Body of pancreas (tissue), 4 donors: Measurements from ENCODE around the gene AMPD3. TPM values are rescaled to one million over a fixed set of nuclear protein-coding genes. Genes with fewer than 3 reads are reported as not detected.
A peak's percentile ranks its signal among the peaks of the same experiment; 100 is the strongest.

Experiments used
- ATAC-seq: fragments of 150-250 bp; one replicate; pipeline ENCODE4 v1.9.1; 2016
- DNase-seq, 4 donors: peaks; one replicate each; pipeline ENCODE4 v3.0.0-alpha.2; 2019
- H3K27ac ChIP-seq, 4 donors: fragments of 200-600 bp; sonication (generic); 1 replicate in 3 of 4; 2 replicates in 1 of 4; pipeline versions ENCODE4 v1.5.1 to v1.6.1; 2016 to 2019; ENCODE audit warnings: mild to moderate bottlenecking in 1 of 4, mixed read lengths in 1 of 4, moderate library complexity in 1 of 4
- H3K27me3 ChIP-seq, 2 donors: fragments of 200-600 bp; sonication (generic); one replicate each; pipeline ENCODE4 v1.6.0; 2016; ENCODE audit warnings: mild to moderate bottlenecking in 1 of 2
- H3K36me3 ChIP-seq, 2 donors: fragments of 200-600 bp; sonication (generic); replicated peaks in 1 of 2; 2 replicates each; pipeline ENCODE4 v1.5.1; 2016; ENCODE audit warnings: low read depth in 2 of 2; ENCODE audit not compliant: insufficient read depth in 1 of 2
- H3K4me1 ChIP-seq: fragments of 200-600 bp; sonication (generic); one replicate; pipeline ENCODE4 v1.6.0; 2016
- H3K4me3 ChIP-seq, 2 donors: fragments of 200-600 bp; sonication (generic); 1 replicate in 1 of 2; 2 replicates in 1 of 2; pipeline ENCODE4 v1.5.1; 2016 to 2019
- H3K9me3 ChIP-seq, 3 donors: fragments of 200-600 bp; sonication (generic); 1 replicate in 2 of 3; 2 replicates in 1 of 3; pipeline ENCODE4 v1.5.1; 2016
- POLR2A ChIP-seq, 3 donors: fragments of 450-650 bp; IDR thresholded peaks; one replicate each; pipeline ENCODE4 v1.6.1; 2016; ENCODE audit warnings: antibody characterized with exemption in 3 of 3, mild to moderate bottlenecking in 2 of 3
- WGBS, 2 donors: methylation state at CpG; one replicate each; pipeline ENCODE4 v1.1.5; 2017; 5-methylcytosine and 5-hydroxymethylcytosine counted together
- intact Hi-C: fragments of 100-400 bp; cut with DNase I; formaldehyde crosslinking; loops from one replicate; pipeline ENCODE4 v1.15.1; 2023
- total RNA-seq, 2 donors: library from RNA; depleted of rRNA; stranded (reverse); fragments of >200 nt; gene quantifications; one replicate each; pipeline ENCODE4 v1.1.0, GENCODE V29; 2016
- TF ChIP-seq, protein P1 (sequence below), 7 experiments: fragments of 450-650 bp in 4 of 7; fragments of 200-600 bp in 3 of 7; sonication (generic) in 3 of 7; IDR thresholded peaks; one replicate each; pipeline ENCODE4 v1.5.1; 2016 to 2019; ENCODE audit warnings: antibody characterized with exemption in 7 of 7

The AMPD3 gene
- total RNA-seq, 2 donors from 2014 or later = 3.6 to 9.9 TPM

DNA sequence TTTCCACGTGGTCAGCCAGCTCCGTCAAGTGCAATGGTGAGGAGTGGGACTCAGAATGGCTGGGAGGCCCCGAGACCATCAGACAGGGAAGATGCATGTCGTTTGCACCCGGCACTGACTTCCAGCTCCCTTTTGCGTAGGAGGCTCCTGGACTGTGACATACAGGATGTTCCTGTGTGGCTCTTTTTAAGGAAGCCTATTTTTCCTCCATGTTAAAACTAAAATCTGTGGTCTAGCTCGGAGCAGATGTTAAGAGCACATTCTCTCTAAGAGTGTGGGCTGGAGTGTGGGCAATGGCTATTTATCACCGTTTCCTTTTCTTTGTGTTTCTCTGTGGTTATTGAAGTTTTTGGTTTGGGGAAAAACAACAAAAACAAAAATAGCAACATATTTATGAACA, 40.9 kb upstream of the AMPD3 start:
- no peaks in the 10 kb centered on the region for H3K9me3 ChIP-seq
- H3K4me3 ChIP-seq = no peak overlapping the region
- DNase-seq (peak in 1 of 4 donors; percentile 45), ATAC-seq (no peak)
- H3K36me3 ChIP-seq = no peaks in the 10 kb centered on the region
- intact Hi-C loops = no loop called here
- H3K27ac ChIP-seq = peak overlapping the region in 1 of 4 donors; percentile 14
- WGBS, 2 donors = 48 to 61% methylated on average over 8 of the region's 8 CpGs
- H3K4me1 ChIP-seq = no peaks in the 10 kb centered on the region
- no peaks in the 10 kb centered on the region for H3K27me3 ChIP-seq
- TF ChIP-seq, protein P1, sequence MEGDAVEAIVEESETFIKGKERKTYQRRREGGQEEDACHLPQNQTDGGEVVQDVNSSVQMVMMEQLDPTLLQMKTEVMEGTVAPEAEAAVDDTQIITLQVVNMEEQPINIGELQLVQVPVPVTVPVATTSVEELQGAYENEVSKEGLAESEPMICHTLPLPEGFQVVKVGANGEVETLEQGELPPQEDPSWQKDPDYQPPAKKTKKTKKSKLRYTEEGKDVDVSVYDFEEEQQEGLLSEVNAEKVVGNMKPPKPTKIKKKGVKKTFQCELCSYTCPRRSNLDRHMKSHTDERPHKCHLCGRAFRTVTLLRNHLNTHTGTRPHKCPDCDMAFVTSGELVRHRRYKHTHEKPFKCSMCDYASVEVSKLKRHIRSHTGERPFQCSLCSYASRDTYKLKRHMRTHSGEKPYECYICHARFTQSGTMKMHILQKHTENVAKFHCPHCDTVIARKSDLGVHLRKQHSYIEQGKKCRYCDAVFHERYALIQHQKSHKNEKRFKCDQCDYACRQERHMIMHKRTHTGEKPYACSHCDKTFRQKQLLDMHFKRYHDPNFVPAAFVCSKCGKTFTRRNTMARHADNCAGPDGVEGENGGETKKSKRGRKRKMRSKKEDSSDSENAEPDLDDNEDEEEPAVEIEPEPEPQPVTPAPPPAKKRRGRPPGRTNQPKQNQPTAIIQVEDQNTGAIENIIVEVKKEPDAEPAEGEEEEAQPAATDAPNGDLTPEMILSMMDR (IDR thresholded peaks at IDR 0.05) = no peak
- no peak for TF ChIP-seq POLR2A (IDR thresholded peaks at IDR 0.05)

DNA sequence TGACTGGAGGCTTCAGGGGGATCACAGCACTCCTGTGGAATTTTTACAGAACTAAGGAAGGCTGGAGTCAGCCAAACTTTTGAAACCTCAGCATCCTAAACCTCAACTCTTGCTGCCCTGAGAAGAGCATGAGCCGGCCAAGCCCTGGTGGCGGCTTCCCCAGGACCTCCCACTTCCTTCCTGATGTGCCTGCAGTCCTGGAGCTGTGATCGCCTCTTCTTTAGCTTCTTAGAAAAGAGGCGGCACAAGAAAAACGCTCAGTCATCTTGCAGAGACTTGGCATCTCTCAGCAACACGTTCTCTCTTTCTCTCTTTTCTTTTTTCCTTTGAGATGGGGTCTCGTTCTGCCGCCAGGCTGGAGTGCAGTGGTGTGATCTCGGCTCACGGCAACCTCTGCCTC, 40.4 kb upstream of the AMPD3 start:
- H3K9me3 ChIP-seq = no peaks in the 10 kb centered on the region
- no peaks in the 10 kb centered on the region for H3K4me1 ChIP-seq
- H3K36me3 ChIP-seq = no peaks in the 10 kb centered on the region
- H3K27me3 ChIP-seq = no peaks in the 10 kb centered on the region
- H3K4me3 ChIP-seq = no peak overlapping the region
- intact Hi-C loops = no loop called here
- TF ChIP-seq, protein P1 (IDR thresholded peaks at IDR 0.05) = no peak
- TF ChIP-seq POLR2A (IDR thresholded peaks at IDR 0.05) = no peak
- WGBS, 2 donors = 52 to 65% methylated on average over 10 of the region's 10 CpGs
- peak overlapping the region in 1 of 4 donors; percentile 14 for H3K27ac ChIP-seq
- ATAC-seq = peak; percentile 55
- peak in 2 of 4 donors; percentile 30 to 67 for DNase-seq

DNA sequence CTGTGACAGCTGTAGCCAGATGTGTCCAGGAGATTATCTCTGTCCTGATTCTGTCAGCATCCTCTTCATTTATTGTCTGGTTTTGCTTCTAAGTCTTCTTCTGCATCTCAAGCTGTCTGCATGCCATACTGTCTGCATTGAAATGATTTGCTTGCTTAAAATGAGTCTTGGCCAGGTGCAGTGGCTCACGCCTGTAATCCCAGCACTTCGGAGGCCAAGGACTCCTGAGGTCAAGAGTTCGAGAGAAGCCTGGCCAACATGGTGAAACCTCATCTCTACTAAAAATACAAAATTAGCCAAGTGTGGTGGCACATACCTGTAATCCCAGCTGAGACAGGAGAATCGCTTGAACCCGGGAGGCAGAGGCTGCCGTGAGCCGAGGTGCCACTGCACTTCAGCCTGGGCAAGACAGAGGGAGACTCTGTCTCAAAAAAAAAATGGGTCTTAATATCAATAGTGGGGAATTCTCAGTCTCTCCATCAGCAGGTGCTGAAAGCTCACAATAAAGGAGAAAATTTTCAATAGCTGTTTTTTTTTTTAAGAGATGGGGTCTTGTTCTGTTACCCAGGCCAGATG, 39.2 kb upstream of the AMPD3 start:
- no peaks in the 10 kb centered on the region for H3K4me1 ChIP-seq
- TF ChIP-seq, protein P1 (IDR thresholded peaks at IDR 0.05) = no peak
- no peak for TF ChIP-seq POLR2A (IDR thresholded peaks at IDR 0.05)
- no peaks in the 10 kb centered on the region for H3K27me3 ChIP-seq
- H3K36me3 ChIP-seq = no peaks in the 10 kb centered on the region
- WGBS, 2 donors = 78 to 81% methylated on average over 7 of the region's 7 CpGs
- no peak overlapping the region for H3K4me3 ChIP-seq
- intact Hi-C loops = no loop called here
- DNase-seq (no peak), ATAC-seq (no peak)
- H3K9me3 ChIP-seq = no peaks in the 10 kb centered on the region
- H3K27ac ChIP-seq = no peak overlapping the region

DNA sequence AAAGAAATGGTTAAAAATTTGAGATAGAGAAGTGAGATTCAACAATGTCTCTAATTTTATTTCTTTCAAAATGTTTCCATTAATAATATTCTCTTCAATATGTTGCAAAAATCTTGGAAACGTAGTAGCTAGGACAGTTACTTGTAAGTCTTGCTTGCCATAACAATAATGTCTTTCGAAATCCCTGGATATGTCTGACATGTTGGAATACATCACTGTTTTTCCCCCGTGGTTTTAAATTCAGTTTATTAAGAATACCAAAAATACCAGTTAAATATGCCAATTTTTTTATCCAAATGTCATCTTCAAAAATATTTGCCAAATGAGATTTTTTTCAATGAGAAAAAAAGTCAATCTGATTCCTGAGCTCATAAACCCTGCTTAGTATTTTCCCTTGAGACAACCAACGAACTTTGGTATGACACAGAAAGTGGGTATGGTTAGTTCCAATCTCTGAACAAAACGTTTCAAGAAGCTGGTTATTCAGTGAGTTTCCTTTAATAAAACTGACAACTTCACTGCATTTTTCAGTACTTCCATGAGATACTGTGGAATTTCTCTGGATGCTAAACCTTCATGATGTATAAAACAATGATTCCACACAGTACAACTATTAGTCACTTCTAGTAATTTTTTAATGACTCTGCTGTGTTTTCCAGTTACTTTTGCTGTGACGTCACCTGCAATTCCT, 36.7 kb upstream of the AMPD3 start:
- TF ChIP-seq, protein P1 (IDR thresholded peaks at IDR 0.05) = no peak
- TF ChIP-seq POLR2A (IDR thresholded peaks at IDR 0.05) = no peak

DNA sequence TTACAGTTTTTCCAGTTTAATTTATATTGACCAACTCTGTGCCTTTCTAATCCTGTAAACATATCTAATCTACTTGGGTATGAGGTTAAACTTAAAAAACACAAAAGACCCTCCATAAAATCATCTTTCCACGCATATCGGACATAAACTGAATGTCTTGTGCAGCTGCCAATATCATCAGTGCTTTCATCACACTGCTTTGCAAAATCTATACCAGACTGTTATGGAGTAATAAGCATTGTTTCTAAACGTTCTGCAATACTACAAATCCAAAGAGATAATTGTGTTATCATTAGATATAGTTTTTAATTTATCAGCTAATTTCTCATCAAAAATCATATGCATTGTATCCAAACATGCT, 36.1 kb upstream of the AMPD3 start:
- Histone ChIP-seq H3K36me3 (no peaks in the 10 kb centered on the region), H3K27ac (no peak overlapping the region), H3K27me3 (no peaks in the 10 kb centered on the region), H3K9me3 (no peaks in the 10 kb centered on the region), H3K4me3 (no peak overlapping the region), H3K4me1 (no peaks in the 10 kb centered on the region)
- intact Hi-C loops = no loop called here
- no peak for DNase-seq
- WGBS, 2 donors = 39 to 52% methylated on average over 3 of the region's 3 CpGs
- TF ChIP-seq POLR2A (IDR thresholded peaks at IDR 0.05) = no peak
- TF ChIP-seq, protein P1 (IDR thresholded peaks at IDR 0.05) = no peak
- ATAC-seq = no peak

More for the DNA sequence above, 36.7 kb upstream of the AMPD3 start:
- ATAC-seq = no peak
- Histone ChIP-seq H3K9me3 (no peaks in the 10 kb centered on the region), H3K36me3 (no peaks in the 10 kb centered on the region), H3K4me1 (no peaks in the 10 kb centered on the region), H3K27ac (no peak overlapping the region), H3K27me3 (no peaks in the 10 kb centered on the region), H3K4me3 (no peak overlapping the region)
- intact Hi-C loops = no loop called here
- 43 to 46% methylated on average over 6 of the region's 6 CpGs for WGBS, 2 donors
- no peak for DNase-seq
